Measurements from ENCODE around the gene RHOH.
"Not testable (repeated sequence)": the region's sequence is repeated elsewhere in the genome, so short reads cannot be mapped to it uniquely, and the experiment has no call there.

Gene RHOH

DNA sequence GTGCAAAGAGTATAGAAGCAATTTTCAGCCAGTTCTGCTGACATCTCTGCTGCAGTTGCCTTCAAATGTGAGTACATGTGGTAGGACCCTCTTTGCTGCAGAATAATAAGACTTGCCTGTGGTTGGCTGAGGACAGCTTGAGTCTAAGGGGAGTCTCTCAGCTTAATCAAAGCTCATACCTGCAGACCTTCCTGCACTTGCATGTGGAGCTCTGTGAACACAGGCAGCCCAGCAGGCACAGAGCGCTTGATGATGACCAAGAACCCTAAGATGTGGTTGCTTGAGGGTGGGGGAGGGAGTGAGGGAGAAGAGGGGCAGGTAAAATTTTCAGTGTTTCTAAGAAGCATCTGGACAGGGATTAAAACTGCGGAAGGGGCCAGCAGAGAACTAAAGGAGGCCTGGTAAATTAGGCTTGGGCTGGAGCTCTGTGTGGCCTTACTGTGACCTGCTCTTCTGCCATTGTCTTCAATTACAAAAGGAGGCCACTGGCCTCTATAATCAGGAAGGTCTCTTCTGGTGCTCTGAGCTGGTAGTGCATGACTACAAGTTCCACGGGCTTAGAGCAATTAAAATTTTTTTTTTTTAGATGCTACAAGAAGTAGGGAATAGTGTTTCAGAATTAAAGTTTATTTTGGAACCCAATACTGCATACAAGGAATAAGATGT lies 78.4 kb downstream of the RHOH start:
- in situ Hi-C loops (cut with MboI; ENCODE audit: low sequenced_read_pairs, unreplicated experiment): no loop called here
- DNase-seq (ENCODE audit: low spot score): no peak
- TF ChIP-seq, protein P1, sequence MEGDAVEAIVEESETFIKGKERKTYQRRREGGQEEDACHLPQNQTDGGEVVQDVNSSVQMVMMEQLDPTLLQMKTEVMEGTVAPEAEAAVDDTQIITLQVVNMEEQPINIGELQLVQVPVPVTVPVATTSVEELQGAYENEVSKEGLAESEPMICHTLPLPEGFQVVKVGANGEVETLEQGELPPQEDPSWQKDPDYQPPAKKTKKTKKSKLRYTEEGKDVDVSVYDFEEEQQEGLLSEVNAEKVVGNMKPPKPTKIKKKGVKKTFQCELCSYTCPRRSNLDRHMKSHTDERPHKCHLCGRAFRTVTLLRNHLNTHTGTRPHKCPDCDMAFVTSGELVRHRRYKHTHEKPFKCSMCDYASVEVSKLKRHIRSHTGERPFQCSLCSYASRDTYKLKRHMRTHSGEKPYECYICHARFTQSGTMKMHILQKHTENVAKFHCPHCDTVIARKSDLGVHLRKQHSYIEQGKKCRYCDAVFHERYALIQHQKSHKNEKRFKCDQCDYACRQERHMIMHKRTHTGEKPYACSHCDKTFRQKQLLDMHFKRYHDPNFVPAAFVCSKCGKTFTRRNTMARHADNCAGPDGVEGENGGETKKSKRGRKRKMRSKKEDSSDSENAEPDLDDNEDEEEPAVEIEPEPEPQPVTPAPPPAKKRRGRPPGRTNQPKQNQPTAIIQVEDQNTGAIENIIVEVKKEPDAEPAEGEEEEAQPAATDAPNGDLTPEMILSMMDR (IDR thresholded peaks at IDR 0.05; ENCODE audit: borderline replicate concordance, control extremely low read depth, extremely low read depth, insufficient read depth, missing control alignments): no peak

DNA sequence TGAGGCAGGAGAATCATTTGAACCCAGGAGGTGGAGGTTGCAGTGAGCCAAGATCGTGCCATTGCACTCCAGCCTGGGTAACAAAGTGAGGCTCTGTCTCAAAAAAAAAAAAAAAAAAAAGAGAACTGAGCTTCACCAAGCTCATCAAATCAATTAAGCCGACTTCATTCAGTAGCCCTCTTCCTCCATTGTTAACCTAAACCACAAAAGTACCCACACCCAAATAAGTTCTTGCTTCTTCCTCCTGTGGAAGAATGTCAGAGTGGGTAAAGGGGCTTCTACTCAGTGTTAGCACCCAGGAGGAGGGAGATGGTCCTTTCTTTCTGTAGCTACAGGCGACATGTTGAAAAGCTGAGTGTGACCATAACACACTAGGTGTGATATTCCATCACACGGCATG lies 79.7 kb downstream of the RHOH start:
- DNase-seq (ENCODE audit: low spot score): no peak
- in situ Hi-C loops (cut with MboI; ENCODE audit: low sequenced_read_pairs, unreplicated experiment): no loop called here
- TF ChIP-seq, protein P1 (IDR thresholded peaks at IDR 0.05; ENCODE audit: borderline replicate concordance, control extremely low read depth, extremely low read depth, insufficient read depth, missing control alignments): no peak

DNA sequence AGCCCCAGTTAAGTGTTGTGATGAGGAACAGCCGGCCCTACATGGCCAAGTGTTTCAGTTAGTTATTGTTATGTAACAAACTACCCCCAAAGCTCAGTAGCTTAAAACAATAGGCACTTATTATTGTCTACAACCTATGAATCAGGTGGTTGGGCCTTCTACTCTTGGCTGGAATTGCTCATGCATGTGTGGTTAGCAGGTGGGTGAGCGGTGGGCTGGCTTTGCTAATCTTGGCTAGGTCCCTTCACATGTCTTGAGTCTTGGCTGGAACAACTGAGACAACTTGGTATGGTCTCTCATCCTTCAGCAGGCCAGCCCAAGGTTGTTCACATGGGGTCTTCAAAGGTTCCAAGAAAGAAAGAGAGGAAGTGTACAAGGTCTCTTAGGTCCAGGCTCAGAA lies 83.8 kb downstream of the RHOH start:
- TF ChIP-seq, protein P1 (IDR thresholded peaks at IDR 0.05; ENCODE audit: borderline replicate concordance, control extremely low read depth, extremely low read depth, insufficient read depth, missing control alignments): no peak

DNA sequence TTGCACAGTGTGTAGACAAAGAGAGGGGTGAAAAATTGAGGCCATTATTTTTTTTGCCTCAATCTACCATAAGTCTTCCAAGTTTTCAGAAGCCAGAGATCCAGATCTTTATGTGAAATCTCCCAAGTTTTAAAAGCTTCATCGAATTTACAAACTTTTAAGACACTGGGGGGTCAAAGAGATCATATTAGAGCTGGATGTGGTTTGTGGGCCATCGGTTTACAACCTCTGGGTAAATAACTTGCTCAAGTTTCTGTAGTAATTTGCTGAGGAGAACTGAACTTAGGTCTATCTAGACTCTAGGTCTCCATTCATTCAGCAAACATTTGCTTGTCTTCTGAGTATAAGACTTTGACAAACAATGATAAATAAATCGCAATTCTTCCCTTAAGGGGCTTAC lies 84.3 kb downstream of the RHOH start:
- TF ChIP-seq, protein P1 (IDR thresholded peaks at IDR 0.05; ENCODE audit: borderline replicate concordance, control extremely low read depth, extremely low read depth, insufficient read depth, missing control alignments): no peak
- no peak for DNase-seq (ENCODE audit: low spot score)
- in situ Hi-C loops (cut with MboI; ENCODE audit: low sequenced_read_pairs, unreplicated experiment): no loop called here

More for the DNA sequence above, 83.8 kb downstream of the RHOH start:
- in situ Hi-C loops (cut with MboI; ENCODE audit: low sequenced_read_pairs, unreplicated experiment): no loop called here
- no peak for DNase-seq (ENCODE audit: low spot score)

DNA sequence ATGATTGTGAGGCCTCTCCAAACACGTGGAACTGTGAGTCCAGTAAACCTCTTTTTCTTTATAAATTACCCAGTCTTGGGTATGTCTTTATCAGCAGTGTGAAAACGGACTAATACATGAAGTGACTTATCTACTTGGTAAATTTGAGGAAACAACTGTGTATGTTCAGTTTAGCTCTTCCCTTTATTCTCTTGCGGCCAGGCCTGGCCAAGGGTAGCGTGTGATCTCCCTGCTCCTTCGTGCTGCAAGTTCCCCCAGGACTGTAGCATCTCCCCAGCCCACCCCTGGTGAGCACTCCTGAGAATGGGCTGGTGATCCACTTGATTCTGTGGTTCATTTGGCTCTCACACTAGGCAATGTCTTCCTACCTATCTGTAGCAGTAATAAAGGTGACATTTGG lies 85.1 kb downstream of the RHOH start:
- in situ Hi-C loops (cut with MboI; ENCODE audit: low sequenced_read_pairs, unreplicated experiment): no loop called here
- no peak for DNase-seq (ENCODE audit: low spot score)
- TF ChIP-seq, protein P1 (IDR thresholded peaks at IDR 0.05; ENCODE audit: borderline replicate concordance, control extremely low read depth, extremely low read depth, insufficient read depth, missing control alignments): no peak

DNA sequence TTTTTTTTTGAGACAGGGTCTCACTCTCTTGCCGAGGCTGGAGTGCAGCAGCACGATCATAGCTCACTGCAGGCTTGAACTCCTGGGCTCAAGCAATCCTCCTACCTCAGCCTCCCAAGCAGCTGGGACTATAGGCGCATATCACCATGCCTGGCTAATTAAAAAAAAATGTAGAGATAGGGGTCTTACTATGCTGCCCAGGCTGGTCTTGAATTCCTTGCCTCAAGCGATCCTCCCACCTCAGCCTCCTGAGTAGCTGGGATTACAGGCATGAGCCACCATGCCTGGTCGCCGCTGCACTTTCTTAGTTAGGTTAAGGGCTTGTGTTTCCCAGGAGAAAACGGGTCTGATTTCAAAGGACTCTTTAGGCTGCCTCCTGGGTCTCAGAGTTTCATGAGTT lies 86.0 kb downstream of the RHOH start:
- DNase-seq (ENCODE audit: low spot score); in situ Hi-C loops (cut with MboI; ENCODE audit: low sequenced_read_pairs, unreplicated experiment): not testable (repeated sequence)

DNA sequence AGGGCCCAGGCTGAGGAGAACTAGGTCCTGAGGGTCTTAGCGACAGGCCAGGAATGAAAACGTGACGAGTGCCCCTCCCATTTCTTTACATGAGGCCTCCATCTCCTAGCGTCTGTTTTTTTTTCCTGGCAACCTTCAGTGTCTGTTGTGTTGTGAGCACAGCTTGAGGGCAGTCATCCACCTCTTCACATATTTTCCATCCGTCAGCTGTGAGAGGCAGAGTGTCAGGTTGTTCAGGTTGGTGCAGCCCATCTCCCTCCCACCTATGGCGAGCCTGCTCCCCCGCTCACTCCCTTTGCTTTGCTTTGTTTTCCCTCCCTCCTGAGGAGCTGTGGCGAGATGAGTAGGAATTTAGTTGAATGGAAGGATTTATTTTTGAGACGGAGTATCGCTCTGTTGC lies 86.6 kb downstream of the RHOH start:
- DNase-seq (ENCODE audit: low spot score): no peak
- TF ChIP-seq, protein P1 (IDR thresholded peaks at IDR 0.05; ENCODE audit: borderline replicate concordance, control extremely low read depth, extremely low read depth, insufficient read depth, missing control alignments): no peak
- in situ Hi-C loops (cut with MboI; ENCODE audit: low sequenced_read_pairs, unreplicated experiment): no loop called here
